Daoy (cell line): ENCODE results near the gene SLC25A28. TPM values are rescaled to one million over a fixed set of nuclear protein-coding genes. Genes with fewer than 3 reads are reported as not detected.

Experiments used
- DNase-seq: peaks from one replicate; pipeline ENCODE4 v3.0.0-alpha.2; 2015; ENCODE audit warnings: low read depth
- total RNA-seq: library from RNA; depleted of rRNA; stranded (reverse); fragments of >200 nt; shearing (Covaris generic); gene quantifications from 2 replicates; pipeline ENCODE4 v1.2.3, GENCODE V29; 2014; rRNA removed

The SLC25A28 gene
- total RNA-seq, 1 experiment from 2014 or later = 9.2 TPM

DNA sequence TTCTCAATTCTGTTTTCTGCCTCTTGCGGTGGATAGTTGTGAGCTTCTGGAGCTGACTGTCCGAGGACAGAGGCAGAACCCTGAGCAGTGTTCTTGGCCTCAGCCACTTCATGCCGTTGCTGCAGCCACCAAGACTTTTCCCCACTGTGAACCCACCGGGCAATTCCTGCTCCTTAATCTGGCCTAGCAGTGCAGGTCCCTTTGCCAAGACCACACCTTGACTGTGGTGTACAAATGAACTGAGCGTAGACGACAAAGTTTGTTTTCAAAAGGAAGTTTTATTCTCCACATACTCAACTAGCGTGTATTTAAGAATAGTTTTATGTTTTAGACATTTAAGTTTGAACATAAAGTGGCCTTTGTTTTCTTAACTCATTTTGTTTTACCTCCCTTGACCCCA lies 29.4 kb downstream of the SLC25A28 start:
- no peak for DNase-seq

DNA sequence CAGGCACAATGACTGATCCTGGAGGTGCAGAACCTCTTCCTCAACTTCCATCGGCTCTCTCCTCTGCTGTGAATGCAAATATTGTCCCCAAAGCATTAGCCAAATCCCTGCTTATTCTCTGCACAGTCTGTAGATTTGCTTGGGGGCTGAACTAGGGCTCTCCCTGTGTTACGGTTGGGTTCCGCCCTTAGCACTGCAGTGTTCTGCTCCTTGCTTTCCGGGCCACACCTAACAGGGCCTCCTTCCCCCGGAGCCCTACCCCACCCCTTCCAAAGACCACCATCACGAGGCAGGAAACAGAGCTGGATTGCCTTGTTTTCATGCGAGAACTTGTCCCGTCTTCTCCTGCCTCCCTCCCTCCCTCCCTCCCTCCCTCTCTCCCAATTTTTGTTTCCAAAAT lies 36.6 kb downstream of the SLC25A28 start:
- DNase-seq = no peak

DNA sequence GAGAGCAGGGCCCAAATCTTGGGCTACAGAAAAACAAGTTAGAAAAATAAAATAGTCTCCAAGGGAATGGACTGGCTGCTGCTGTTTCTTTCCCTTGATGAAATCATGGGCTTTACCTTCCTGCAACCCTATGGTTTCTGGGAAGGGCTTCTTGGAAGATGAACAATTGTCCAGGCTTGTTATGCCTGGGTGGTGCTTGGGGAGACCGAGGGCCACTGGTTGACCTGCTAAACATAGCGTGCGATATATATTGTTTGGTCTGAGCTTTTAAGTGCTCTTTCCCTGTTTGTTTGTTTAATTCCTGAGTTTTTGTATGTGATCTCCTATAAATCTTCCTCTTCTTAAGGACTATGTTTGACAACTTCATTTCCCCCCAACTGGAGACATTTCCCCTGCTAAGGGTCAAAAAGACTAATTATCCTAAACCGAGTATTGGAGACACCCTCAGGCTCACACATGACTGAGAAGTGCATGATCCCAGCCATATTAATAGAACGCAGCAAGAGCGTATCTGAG lies 37.9 kb downstream of the SLC25A28 start:
- no peak for DNase-seq

DNA sequence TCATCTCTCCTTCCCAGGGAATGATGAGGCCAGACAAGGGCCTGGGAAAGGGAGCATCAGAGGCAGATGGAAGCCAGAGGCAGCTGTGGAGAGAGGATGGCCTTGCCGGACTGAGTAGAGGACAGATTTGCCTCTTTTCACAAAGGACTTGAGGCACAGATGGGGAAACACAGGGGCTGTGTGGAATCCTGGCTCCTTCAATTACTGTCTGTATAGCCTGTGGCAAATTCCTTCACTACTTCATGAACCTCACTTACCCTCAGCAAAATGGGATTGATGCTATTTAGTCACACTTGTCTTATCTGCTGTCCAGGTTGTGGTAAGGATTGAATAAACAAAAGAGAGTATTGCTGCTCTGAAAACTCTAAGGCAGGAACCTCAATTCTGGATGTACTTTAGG lies 40.3 kb downstream of the SLC25A28 start:
- peak; percentile 9 for DNase-seq

DNA sequence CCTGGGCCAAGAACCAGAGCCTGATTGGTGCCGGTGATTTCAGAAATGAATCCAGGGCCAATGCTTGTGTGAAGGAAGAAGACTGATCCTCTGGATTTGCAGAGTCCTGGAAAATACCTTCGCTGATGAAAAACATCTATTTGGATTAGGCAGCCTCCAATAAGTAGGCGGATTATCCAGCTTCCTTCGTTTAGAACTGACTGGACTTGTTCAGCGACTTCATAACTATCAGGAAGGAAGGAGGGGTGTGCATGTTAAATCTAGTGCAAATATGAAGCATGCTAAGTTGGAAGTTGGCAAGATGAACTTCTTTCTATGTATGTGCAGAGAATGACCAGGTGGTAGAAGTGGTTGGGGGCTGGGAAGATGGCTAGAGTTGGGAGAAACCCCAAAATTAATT lies 46.4 kb downstream of the SLC25A28 start:
- DNase-seq = no peak

DNA sequence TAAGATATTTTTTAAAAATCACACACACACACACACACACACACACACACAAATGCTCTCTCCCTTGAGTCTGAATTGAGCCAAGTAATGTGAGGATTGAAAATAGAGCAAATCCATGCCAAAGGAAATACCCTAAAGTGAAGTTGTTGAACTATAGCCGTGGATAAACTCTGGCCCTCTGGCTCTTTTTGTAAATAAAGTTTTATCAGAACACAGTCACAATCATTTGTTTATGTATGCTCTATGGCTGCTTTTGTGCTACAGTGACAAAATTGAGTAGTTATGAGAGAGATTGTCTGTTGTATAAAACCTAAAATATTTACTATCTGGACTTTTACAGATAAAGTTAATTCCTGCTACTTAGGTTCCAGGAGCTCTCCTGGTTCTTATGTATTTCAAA lies 48.4 kb downstream of the SLC25A28 start:
- no peak for DNase-seq

DNA sequence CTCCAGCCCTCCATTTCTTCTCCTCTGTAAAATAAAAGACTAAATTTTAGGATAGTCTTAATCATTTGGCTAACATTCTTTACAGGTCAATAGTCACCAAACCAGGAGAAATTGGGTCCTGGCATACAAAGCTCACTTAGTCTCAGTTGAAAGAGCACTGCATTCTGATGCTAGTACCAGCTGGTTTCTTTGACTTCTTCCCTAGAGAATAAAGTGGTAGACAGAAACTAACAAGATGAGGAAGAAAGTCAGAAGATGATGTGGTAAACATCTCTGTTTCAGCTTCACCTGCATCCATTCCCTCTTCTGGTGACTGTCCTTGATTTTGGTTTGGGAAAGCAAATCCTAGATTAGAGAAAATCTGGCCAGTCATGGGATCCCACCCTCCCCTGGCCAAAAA lies 50.3 kb downstream of the SLC25A28 start:
- no peak for DNase-seq

DNA sequence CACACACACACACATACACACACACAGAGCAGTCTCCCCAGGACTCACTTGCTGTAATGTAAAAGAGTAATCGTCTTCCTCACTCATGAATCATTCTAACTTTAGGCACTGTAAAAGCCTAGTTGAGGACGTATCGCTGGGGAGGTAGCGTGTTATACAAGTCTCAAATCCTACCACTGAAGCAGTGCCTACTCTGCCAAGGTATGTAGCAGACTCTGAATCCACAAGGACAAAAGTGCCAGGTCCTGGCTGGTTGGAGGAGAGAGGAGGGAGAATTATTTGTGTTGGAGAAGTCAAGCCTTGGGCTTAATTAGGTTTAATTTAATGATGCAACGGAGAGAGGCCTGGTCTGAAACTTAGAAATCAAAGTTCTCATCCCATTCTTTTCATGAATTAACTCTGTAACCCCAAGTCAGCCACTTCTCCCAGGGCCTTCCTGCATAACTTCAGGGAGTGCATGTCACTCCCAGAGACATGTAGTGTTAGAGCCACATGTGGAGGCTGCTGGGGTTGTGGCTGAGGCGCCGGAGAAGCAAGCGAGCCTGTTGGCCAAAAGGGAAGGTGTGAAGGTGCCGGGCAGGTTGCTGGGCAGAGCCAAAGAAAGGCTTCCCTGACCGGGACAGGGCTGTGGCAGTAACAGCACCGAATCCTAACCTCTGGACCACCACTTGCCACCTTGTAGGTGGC lies 50.8 kb downstream of the SLC25A28 start:
- DNase-seq = no peak

DNA sequence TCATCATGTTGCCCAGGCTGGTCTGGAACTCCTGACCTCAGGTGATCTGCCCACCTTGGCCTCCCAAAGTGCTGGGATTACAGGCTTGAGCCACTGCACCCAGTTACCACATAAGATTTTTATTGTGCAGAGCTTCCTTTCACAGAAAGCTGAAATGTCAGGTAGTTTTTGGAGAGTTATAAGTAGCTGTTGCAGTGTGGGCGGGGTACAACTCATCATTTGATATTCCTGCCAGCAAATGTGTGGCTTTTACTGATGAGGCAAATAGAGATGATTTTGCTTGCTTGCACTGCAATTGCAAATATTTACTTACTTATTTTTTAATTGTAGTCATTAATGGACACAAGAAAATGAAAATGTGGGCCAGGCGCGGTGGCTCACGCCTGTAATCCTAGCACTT lies 55.1 kb downstream of the SLC25A28 start:
- DNase-seq = no peak

DNA sequence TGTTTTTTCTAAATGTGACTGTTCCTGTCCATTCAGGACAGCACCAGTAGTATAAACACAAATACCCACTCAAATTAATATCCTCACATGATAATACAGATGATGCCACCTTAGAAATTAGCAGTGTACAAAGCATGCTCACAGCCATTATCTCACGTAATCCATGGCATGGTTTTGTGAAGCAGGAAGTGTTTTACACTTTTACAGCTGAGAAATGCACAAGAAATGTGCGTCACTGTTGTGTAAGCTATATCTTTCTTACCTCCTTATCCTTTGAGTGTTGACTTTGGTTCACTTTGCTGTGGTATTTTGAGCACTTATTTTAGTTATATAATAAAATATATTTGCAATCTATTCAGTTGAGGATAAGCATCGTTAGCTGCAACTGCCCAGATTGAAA lies 55.9 kb downstream of the SLC25A28 start:
- no peak for DNase-seq

DNA sequence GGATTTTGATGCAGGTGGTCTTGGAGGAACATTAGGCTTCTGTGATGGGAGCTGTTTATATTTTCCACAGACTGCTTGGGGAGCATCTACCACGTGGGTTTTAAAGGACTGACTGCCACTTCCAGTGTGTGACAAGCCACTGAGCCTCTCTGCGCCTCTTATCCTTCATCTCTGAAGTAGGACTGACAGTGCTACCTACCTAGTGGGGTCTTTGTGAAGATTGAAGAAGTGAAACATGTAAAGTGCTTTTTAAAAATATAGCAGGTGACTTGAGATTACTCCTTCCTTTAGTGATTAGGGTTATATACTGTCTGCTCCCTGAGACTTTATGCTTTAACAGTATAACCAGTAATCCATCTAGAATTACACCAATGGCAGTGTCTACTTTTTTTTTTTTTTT lies 57.6 kb downstream of the SLC25A28 start:
- no peak for DNase-seq

Other genes starting within 250 kb of the SLC25A28 start
- 37.7 and 38.8 TPM in 2 replicates for gene GOT1, start 189.8 kb downstream of the SLC25A28 start, total RNA-seq
- 0.17 TPM in 1 of 2 replicates, not detected in the other for gene NKX2-3, start 87.5 kb downstream of the SLC25A28 start, total RNA-seq
- gene ENTPD7, start 39.1 kb upstream of the SLC25A28 start, total RNA-seq = 7.3 and 7.5 TPM in 2 replicates
- 32.7 and 39.0 TPM in 2 replicates for gene COX15, start 111.7 kb upstream of the SLC25A28 start, total RNA-seq
- 21.8 and 30.9 TPM in 2 replicates for gene CUTC, start 111.8 kb upstream of the SLC25A28 start, total RNA-seq
- 0.80 and 1.9 TPM in 2 replicates for gene ABCC2, start 162.2 kb upstream of the SLC25A28 start, total RNA-seq